ENCODE data around the gene SBNO2. TPM values are rescaled to one million over a fixed set of nuclear protein-coding genes. Genes with fewer than 3 reads are reported as not detected.
A peak's percentile ranks its signal among the peaks of the same experiment; 100 is the strongest.

SBNO2 gene
- total RNA-seq, 1 donor from 2014 or later: 91.6 TPM

GRCh38 chr19:1070931-1071791, 102.9 kb downstream of the SBNO2 start:
- no peak overlapping the region for H3K4me3 ChIP-seq
- H3K9me3 ChIP-seq: no peaks in the 10 kb centered on the region
- peaks cover 23% of the 10 kb centered on the region for H3K36me3 ChIP-seq
- ATAC-seq: no peak
- peaks cover 8% of the 10 kb centered on the region for H3K27me3 ChIP-seq (ENCODE audit: low read depth)
- peaks cover 70% of the 10 kb centered on the region for H3K4me1 ChIP-seq
- TF ChIP-seq, protein P1, sequence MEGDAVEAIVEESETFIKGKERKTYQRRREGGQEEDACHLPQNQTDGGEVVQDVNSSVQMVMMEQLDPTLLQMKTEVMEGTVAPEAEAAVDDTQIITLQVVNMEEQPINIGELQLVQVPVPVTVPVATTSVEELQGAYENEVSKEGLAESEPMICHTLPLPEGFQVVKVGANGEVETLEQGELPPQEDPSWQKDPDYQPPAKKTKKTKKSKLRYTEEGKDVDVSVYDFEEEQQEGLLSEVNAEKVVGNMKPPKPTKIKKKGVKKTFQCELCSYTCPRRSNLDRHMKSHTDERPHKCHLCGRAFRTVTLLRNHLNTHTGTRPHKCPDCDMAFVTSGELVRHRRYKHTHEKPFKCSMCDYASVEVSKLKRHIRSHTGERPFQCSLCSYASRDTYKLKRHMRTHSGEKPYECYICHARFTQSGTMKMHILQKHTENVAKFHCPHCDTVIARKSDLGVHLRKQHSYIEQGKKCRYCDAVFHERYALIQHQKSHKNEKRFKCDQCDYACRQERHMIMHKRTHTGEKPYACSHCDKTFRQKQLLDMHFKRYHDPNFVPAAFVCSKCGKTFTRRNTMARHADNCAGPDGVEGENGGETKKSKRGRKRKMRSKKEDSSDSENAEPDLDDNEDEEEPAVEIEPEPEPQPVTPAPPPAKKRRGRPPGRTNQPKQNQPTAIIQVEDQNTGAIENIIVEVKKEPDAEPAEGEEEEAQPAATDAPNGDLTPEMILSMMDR (IDR thresholded peaks at IDR 0.05): no peak
- no peak for DNase-seq
- H3K27ac ChIP-seq: no peak overlapping the region
- intact Hi-C loops (cut with DNase I): no loop called here

DNA sequence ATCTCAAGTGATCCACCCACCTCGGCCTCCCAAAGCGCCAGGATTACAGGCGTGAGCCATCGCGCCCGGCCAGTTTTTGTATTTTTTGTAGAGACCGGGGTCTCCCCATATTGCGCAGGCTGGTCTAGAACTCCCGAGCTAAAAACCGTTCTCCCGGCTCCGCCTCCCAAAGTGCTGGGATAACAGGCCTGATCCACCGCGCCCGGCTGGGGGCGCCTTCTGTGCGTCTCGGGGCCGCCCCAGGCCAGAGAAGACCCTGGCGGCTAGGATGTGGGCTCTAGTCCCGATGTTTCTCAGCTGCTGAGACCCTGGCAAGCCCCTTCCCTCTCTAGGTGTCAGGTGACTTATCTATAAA, 103.5 kb downstream of the SBNO2 start:
- intact Hi-C loops (cut with DNase I): no loop called here
- Histone ChIP-seq H3K36me3 (peaks cover 23% of the 10 kb centered on the region), H3K27ac (no peak overlapping the region), H3K9me3 (no peaks in the 10 kb centered on the region), H3K27me3 (ENCODE audit: low read depth) (peaks cover 8% of the 10 kb centered on the region), H3K4me3 (no peak overlapping the region), H3K4me1 (peaks cover 70% of the 10 kb centered on the region)
- peak; percentile 48 for DNase-seq
- ATAC-seq: no peak
- TF ChIP-seq, protein P1 (IDR thresholded peaks at IDR 0.05): no peak

DNA sequence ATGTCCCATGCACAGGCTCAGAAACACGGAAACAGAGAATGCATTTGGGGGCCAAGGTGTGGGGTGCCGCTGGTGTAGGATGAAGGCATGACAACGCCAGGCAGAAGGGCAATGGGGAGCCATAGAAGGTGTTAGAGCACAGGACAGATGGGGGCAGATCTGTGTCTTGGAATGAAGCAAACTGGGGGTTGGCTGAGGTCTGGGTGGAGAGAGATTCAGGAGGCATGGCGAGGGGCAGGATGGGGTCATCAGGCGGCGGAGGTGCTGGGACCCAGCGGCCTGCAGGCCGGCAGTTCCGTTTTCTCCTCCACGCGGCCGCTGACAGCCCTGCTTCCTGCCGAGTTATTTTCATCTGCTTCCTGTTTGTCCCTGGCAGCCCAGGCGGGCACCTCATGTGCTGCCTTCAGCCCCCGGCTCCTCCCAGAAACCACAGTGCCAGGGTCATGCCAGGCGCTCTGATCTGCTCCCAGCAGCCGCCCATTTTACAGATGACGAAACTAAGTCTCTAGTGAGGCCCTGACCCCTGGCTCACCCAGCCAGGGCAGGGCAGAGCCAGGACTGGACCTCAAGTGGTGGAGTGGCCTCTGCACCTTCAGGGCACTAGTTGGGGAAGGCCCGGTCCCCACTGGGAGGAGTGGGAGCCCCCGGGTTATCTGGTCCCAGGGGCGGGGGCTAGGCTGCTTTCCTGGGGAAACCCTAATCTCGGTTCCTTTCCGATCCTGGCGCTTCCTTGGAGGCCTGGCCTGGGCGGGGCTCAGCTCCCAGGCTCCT, 104.9 kb downstream of the SBNO2 start:
- H3K27ac ChIP-seq: peak overlapping the region; percentile 81

GRCh38 chr19:1068009-1069001, 105.8 kb downstream of the SBNO2 start:
- peaks cover 8% of the 10 kb centered on the region for H3K27me3 ChIP-seq (ENCODE audit: low read depth)
- TF ChIP-seq, protein P1 (IDR thresholded peaks at IDR 0.05): no peak
- peak; percentile 76 for DNase-seq
- peak in 1 of 2 donors; percentile 3 for ATAC-seq
- H3K27ac ChIP-seq: peak overlapping the region; percentile 81
- H3K4me3 ChIP-seq: peak overlapping the region; percentile 73
- H3K4me1 ChIP-seq: peaks cover 62% of the 10 kb centered on the region
- intact Hi-C loops (cut with DNase I): no loop called here
- no peaks in the 10 kb centered on the region for H3K9me3 ChIP-seq
- H3K36me3 ChIP-seq: peaks cover 13% of the 10 kb centered on the region

More for the DNA sequence above, 104.9 kb downstream of the SBNO2 start:
- intact Hi-C loops (cut with DNase I): no loop called here
- Histone ChIP-seq H3K9me3 (no peaks in the 10 kb centered on the region), H3K4me1 (peaks cover 71% of the 10 kb centered on the region), H3K27me3 (ENCODE audit: low read depth) (peaks cover 8% of the 10 kb centered on the region), H3K4me3 (peak overlapping the region; percentile 73), H3K36me3 (peaks cover 22% of the 10 kb centered on the region)
- DNase-seq (peak; percentile 94), ATAC-seq (peak; percentile 25 to 57)
- TF ChIP-seq, protein P1 (IDR thresholded peaks at IDR 0.05): no peak
